ENCODE data around the gene WDR54.
A peak's percentile ranks its signal among the peaks of the same experiment; 100 is the strongest.

The WDR54 gene, protein sequence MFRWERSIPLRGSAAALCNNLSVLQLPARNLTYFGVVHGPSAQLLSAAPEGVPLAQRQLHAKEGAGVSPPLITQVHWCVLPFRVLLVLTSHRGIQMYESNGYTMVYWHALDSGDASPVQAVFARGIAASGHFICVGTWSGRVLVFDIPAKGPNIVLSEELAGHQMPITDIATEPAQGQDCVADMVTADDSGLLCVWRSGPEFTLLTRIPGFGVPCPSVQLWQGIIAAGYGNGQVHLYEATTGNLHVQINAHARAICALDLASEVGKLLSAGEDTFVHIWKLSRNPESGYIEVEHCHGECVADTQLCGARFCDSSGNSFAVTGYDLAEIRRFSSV

GRCh38 chr2:74421221-74421870, at the start of gene WDR54, which contains the start of gene C2orf81:
TSS of gene WDR54 (plus strand) at chr2:74421730. CDS start at chr2:74422154, 424 bp downstream.
TSS of gene C2orf81 (minus strand) at chr2:74421619. CDS start at chr2:74421560, 59 bp downstream.
- DNase-seq: peak in 9 of 14 donors; percentile 18 to 89 (median 42)

- DNase-seq: peak in 1 of 14 donors; percentile 11
These were observed 48.9 kb upstream of the WDR54 start for GRCh38 chr2:74372674-74373073.

DNA sequence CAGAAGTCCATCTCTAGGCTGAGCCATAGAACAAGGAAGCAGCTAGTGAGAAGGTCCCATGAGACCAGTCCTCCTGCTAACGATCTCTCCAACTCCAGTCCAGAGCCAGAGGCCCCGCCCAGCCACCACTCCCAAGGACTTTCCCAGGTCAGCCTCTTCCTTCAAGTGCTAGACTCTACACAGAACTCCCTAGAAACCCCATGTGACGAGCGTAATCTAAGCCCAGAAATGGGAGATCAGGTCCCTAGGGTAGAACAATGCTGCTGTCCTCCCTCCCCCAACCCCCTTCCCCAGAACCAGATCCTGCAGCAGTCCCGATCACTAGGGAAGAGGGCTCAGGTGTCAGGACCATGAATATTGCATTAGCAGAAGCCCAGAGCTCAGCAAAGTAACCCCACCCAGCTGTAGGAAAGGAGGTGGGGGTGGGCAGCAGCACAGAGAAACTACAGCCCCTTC, 48.3 kb upstream of the WDR54 start:
- no peak for DNase-seq

DNA sequence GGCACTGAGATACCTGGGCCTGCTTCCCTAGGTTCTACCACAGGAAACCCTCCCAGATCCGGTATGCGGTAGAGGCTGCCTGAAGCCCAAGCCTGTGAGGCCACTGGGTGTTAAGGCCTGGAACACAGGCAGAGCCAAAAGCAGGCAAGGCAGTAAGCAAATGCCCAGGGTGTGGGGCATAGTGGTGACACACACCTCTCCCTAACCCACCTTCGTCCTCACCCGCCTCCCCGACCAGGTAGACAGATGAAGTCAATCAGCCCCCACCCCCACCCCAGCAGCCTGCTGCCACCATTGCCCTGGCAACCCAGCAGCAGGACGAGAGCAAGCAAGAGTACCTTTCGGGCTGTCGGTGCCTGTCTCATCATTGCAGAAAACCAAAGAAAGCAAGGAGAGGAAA, 47.5 kb upstream of the WDR54 start:
- peak in 3 of 14 donors; percentile 61 to 68 (median 62) for DNase-seq

DNA sequence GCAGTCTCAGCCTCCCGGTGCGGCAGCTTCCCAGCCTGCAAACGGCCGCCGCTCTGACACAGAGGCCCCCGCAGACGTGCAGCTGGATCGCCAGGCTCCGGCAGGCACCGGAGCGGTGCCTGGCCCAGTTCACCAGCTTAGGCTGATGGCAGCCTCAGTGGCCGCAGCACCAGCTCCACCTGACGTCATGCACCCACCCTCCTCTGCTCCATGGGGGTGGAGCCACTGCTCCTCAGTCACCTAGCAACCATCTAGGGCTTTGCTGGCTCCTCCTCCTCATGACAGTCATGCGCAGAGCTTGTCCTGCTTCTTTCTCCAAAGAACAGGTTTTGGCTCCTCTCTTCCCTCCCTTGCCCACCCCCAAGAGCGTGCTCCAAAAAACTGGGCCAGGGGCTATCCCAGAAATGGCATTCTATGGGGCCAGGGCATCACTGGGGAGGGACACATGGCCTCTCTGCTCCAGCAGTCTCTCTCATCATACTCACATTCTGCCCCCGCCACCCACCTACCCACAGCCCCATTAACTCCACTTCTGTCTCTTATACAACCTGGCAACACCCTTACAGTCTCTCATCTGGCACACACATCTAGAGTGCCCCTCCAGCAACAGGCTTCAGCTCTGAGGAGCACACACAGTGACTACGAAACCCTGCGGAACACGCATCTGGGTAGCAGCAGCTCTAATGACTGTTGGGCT, 46.9 kb upstream of the WDR54 start:
- peak; percentile 16 to 96 (median 82) for DNase-seq

DNA sequence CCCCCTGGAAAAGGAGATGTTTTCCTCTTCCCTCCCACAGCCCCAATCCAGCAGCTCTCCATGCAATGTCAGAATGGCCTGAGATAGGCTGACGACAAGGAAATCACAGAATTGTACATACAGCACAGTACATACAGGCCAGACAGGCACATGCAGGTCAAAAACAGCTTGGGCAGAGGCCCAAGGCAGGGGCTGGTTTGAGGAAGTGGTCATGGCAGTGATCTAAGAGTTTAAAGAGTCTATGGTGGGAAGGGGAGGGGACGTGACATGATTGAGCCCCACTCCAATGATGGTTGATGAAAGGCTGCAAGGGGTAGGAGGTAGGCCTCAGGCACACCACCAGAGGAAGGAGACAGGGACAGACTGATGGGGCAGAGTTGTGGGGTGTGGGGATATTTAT, 45.7 kb upstream of the WDR54 start:
- no peak for DNase-seq

- no peak for DNase-seq
These were observed 43.5 kb upstream of the WDR54 start for GRCh38 chr2:74378007-74378406.

- DNase-seq: peak in 13 of 14 donors; percentile 16 to 73 (median 58)
These were observed 41.4 kb upstream of the WDR54 start, which contains the start of gene DCTN1 for GRCh38 chr2:74379851-74380789. TSS of gene DCTN1 (minus strand) at chr2:74380311. CDS start at chr2:74380037, 274 bp downstream.

- no peak for DNase-seq
These were observed 39.8 kb upstream of the WDR54 start for GRCh38 chr2:74381751-74382150.

GRCh38 chr2:74383254-74383653, 38.3 kb upstream of the WDR54 start:
- DNase-seq: peak in 1 of 14 donors; percentile 17

- DNase-seq: no peak
These were observed 37.5 kb upstream of the WDR54 start for GRCh38 chr2:74384051-74384450.

- peak in 11 of 14 donors; percentile 21 to 68 (median 36) for DNase-seq
These were observed 36.1 kb upstream of the WDR54 start for GRCh38 chr2:74385396-74385795.

GRCh38 chr2:74387346-74387745, 34.2 kb upstream of the WDR54 start:
- no peak for DNase-seq

- no peak for DNase-seq
These were observed 30.9 kb upstream of the WDR54 start for GRCh38 chr2:74390606-74391005.

DNA sequence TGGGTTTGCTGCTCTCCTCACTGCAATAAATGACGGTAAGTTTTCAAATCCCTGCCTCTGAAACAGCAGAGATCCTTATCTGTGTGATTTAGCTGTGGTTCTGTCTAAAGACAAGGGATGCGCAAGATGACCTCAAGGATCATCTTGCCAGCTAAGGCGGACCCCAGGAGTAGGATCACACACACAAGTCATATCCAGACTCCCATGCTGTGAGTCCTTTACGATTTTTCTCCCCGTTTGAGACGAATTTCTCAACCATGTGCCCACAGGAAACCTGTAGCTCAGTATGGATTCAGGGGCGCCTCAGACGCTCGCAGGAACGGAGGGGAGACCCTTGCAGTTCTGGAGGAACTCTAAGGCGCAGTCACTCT, 30.3 kb upstream of the WDR54 start:
- peak in 2 of 14 donors; percentile 29 to 55 for DNase-seq

GRCh38 chr2:74391580-74392448, 29.7 kb upstream of the WDR54 start:
- DNase-seq: peak; percentile 51 to 95 (median 86)

DNA sequence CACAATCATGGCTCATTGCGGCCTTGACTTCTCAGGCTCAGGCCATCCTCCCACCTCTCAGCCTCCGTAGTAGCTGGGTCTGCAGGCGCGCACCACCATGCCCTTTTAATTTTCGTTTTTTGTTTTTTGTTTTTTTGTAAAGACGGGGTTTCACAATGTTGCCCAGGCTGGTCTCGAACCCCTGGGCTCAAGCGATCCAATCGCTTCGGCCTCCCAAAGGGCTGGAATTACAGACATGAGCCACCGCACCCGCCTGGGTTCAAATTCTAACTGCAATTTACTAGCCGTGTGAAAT, 29.1 kb upstream of the WDR54 start:
- DNase-seq: no peak

DNA sequence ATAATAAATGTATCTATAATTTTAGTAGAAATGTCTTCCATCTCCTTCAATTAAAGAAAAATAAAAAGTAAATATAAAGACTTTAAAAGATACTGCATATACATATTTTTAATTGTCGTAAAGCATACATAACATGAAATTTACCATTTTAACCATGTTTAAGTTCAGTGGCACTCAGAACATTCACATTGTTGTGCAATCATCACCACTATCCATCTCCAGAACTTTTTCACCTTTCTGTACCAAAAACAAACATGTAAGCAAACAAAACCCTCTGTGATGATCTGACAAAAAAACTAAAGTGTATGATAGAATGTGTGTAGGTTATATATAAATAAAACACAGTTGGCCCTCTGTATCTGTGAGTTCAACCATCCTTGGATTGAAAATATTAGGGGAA, 28.0 kb upstream of the WDR54 start:
- DNase-seq: no peak

GRCh38 chr2:74396149-74396548, 25.4 kb upstream of the WDR54 start:
- no peak for DNase-seq

DNA sequence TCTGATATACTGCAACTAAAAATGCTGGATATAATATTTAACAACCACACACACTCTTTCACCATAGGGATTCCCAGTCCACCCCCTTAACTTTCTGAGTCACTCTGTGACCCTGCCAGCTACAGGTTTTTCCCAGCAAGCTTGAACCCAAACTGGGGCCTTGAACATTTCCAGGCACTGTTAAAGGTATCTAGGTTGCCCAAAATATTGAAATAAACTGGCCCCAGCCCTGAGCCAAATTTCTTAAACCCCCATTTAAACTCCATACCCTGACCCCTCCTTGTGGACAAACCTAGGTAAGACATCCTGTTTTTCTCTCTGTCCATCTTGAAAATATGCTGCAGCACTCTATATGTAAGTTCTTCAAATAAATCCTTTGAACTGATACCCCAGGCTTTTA, 21.7 kb upstream of the WDR54 start:
- DNase-seq: no peak

- DNase-seq: no peak
These were observed 19.6 kb upstream of the WDR54 start for GRCh38 chr2:74401891-74402290.

Measured in C1 segment of cervical spinal cord (tissue), 14 donors.